Activated CD4-positive, alpha-beta T cell treated with anti-CD3 and anti-CD28 coated beads for 4 hours (primary cell): ENCODE measurements around the gene SMAD7.

ENCODE experiments used
- DNase-seq, 2 donors: peaks; one replicate each; pipeline ENCODE4 v3.0.0-alpha.2; 2020

Gene SMAD7

DNA sequence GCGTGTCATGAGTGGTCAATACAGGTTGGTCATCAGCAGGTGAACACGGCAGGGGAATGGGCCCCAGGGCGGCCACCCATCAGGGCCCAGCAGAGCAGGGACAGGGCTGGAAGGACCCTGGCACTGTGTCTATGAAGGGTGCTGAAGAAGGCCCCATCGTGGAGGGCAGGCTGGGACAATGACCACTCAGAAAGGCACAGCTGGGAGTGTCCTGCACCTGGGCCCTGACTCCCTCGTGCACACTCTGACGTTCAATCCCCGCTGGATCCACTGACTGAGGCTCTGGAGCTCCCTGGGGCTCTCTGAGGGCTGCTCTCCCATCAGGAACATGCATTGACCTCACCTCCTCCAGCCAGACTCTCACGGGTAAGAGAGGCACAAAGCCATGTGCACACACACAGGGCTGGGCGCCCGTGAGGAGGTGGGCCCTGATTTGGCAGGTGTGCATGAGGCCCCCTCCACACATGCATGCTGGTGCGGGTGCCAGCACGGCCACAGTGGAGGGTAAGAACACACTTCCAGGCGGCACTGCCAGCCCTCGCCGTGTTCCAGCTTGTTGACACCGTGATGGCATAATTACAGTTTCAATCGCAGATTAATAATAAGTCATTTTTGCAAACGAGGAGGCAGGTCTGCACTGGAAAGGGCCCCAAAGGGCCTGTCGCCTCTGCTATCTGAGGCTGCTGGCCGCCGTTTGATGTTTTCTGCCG lies 58.5 kb downstream of the SMAD7 start:
- DNase-seq: no peak

DNA sequence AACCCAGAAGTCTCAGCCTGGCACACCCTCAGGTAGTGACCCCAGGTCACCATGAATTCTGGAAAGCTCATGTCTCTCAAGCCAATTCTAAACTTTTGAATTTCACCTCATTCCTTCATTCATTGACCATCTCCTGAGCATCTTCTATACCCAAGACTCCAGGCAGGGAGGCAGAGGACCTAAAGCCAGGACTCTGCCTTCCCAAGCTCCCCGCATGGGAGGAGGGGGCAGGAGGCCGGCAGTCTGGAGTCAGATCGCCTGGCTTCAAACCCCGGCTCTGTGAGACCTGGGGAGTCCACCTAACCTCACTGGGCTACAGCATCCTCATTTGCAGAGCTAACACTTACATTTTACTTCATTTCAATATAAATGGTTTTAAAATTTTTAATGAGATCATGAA lies 59.0 kb downstream of the SMAD7 start:
- no peak for DNase-seq

DNA sequence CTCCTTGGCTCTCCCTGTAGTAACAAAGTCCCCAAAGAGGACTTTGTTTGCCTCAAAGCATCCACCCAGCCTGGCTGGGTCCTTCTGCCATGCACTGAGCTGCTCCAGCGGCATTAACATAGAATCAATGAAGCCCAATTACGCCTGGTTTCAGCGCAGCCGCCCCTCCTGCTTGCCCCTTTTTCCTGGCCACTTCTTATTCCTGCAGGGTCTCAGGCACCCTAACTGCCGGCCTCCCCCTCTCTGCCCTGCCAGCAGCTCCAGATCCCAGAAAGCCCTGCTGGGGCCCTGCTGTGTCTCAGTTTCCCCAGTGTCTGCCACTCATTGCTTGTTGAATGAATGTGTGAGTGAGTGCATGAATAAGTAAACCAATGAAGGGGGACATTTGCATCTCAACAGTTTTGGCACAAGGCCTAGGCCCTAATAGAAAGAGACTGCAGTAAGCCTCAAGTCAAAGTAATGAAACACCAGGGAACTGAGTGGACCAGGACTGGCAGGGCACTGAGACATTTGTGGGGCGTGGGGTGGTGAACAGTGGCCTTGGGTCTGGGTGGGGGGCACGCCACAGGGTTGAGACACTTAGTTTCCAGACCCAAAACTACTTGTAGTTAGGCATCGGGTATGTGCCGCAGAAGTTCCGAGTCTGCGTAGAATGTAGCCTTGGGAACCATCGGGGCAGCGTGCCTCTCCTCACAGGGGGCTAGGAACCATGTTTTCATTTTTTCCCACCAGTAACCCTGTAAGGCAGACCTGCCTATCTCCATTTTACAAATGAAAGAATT lies 60.6 kb downstream of the SMAD7 start:
- DNase-seq: no peak

DNA sequence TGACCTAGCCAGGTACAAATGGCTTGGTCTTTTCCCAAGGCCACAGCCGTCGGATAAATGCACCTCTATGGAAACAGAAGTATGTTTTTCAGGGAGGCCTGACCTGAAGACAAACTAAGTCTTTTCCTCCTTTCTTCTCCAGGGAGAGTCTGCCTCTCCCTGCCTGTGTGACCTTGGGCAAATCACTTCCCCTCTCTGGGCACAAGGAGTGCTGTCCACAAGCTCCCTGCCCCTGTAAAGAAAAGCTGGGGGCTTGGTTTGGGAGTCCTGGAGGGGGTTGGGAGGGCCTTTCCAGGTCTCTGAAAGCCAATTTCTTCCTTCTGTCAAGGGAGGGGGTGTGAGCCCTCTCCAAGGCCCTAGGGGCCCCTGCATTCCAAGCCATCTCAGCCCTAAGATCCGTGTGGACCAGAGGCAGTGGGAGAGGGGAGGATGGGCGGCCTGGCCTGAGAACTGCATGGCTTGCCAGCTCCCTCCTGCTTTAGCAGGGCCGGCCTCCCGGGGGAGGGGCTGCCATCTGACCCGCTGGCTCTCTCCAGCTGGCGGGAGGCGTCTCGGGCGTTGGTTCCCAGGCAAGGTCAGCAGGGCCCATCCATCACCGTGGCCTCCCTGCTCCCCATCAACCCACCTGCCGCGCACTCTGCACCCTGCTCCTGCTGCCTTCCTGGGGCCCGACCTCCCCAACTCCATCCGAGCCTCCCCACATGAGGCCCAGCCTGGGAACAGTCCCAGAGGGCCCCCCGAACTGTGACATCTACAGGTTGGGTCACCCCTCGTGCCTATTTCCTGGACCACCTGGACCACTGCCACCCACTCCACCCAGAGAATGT lies 61.4 kb downstream of the SMAD7 start:
- DNase-seq: no peak

DNA sequence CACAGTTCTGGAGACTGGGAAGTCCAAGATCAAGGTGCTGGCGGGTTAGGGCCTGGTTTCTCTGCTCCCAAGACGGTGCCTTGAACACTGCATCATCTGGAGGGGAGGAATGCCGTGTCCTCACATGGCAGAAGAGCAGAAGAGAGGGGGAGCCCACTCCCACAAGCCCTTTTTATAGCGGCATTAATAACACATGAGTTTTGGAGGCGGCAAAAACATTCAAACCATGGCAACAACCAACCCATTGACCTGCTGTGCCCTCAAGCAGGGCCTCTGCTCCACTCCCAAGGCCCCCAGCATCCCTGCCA lies 62.0 kb downstream of the SMAD7 start:
- DNase-seq: no peak

DNA sequence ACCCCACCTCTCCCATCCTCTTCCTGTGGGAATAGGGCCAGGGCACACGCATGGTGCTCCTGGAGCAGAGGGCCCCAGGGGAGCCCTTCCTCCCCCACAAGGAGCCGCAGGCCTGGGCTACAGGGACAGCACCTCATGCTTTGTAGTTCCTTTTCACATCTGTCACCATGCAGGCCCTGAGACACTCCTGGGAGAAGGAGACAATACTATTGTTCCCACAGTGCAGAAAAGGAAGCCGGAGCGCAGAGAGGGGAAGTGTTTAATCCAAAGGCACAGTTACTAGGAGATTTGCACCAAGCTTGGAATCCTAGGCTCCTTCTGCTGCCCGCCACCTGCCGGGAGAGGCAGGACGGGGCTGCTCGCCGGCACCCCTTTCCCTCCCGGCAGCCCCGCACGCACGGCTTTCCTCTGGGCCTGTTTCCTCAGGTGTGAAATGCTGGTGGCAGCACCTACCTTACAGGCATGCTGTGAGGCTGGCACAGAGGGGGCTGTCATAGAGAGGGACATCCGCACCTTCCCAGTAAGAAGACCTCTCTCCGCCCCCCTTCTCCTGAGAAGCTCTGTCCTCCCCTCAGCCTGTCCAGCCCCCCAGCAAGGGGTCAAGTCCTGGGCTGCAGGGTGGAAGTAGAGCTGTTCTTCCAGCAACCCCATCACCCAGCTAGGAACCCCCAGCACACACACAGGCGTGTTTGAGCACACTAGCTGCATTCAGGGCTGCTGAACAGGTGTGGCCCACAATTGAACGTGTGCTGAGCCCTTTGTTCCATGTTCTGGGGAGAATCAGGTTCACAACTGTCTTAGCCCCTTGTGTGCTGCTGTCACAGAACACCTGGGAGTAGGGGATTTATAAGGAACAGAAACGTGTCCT lies 62.6 kb downstream of the SMAD7 start:
- DNase-seq: no peak

DNA sequence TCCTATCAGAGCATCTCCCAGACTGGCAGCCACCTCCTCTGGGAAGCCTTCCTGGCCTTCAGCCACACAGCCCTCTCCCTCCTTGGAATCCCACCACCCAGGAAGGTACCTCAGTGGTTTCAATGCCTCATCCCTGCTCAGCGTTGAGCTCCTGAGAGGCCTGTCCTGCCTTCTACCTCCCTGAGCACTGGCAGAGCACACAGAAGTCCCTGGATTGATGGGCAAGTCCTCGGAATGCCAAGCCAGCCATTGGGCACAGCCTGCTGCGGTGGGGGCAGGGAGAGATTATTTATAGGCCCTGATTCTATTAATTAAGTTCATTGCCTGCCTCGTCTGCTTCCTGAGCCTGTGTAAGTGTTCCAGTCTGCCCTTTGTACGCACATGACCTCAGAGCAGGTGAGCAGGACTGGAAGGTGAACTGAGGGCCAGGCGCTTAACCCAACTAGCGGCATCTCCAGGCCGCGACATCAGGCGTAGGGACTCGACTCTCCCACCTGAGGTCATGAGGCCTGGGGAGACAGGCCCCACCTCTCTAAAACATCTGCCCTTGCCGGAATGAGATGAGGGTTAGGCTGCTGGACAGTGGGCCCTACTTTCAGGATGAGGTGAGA lies 63.4 kb downstream of the SMAD7 start:
- no peak for DNase-seq

DNA sequence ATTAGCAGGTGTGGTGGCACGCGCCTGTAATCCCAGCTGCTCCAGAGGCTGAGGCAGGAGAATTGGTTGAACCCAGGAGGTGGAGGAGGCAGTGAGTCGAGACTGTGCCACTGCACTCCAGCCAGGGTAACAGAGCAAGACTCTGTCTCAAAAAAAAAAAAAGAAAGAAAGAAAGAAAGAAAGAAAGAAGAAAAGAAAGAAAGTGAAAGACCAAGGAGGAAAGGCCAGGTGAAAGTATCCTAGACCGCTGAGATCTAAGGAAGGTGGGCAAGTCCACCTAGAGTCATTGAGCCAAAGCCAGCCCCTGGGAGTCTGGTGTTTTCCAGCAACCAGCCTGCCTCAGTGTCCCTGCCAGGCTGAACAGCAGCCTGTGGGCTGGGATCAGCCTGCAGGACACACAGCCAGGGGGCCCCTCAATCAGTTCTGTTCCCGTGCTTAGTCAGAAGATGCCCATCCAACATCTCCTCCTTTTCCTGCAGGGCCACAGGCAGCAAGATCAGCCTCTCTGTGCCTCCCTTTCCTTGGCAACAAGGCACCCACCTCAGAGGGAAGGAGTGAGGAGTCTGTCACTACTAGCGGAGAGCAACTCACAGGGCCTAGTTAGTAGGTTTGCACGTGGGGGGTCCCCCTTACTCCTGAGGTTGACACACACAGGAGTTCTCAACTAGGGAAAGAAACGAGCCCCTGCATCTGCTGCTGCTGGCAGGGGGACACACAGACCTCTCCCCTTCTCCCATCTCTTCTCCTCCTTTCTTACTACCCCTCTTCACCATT lies 64.1 kb downstream of the SMAD7 start:
- DNase-seq: no peak

DNA sequence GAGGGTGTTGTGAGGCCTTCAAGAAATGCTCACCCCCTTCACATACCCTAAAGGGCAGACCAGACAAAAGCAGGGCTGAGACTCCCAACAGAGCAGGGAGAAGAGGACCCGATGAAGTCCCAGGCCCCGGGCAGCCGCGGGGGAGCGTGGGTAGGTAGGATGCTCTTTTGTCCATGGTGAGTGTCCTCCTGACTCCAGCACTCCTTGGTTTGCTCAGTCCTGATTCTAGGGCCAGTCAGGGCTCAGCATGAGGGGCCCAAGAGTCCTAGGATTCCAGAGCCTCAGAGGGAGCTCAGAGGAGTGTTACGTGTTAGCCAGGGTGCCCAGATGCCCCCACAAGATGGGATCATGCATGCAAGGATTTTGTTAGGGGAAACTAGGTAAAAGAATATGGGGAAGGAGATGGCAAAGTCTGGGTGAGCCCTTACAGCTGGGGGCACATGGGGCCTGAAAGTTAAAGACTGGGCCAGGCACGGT lies 64.8 kb downstream of the SMAD7 start:
- DNase-seq: no peak

DNA sequence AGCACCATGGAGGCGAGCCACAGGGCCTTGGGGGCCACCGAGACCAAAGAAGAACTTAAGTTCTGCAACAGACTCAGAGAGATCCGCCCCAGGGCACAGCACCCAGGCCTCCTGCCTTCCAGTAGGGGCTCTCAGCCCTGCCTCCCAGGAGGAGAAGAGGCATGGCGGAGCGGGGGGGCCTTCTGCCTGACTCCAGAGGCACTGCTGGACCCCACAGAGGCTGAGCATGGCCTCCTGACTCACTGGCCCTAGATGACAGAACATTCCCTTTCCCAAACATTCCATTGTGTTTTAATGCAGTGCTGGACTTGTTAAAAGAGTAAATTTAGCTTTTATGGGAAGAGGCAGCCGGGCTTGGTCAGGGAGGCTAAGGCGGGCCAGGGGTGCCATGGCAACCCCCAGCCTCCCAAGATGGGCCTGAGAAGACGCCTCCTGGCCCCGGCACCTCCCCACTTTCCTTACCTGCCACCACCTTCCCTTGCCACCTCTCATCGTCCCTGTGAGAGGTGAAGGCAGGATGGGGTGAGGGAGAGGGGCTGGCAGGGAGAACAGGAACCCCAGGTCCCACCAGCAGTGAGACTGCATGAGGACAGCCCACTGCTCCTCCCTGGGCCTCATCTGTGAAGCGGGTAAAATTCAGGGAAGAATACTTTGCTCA lies 65.4 kb downstream of the SMAD7 start:
- no peak for DNase-seq

DNA sequence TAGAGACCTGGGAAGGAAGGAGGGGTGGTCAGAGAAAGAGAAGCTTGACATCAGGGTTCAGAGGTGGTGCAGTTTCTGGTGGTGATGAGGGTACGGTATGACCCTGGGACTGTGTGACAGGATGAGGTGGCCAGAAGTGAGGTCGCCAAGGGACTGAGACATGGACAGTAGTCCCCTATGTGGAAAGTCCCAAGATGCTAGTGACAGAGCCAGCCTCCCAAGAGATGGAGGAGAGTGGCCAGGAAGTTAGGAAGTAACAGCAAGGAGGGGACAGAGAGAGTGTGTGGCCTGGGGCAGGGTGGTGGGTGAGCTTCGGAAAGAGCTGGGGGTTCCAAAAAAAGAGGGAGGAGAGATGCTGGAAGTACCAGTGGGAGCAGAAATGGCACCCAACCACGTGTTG lies 66.0 kb downstream of the SMAD7 start:
- DNase-seq: no peak

DNA sequence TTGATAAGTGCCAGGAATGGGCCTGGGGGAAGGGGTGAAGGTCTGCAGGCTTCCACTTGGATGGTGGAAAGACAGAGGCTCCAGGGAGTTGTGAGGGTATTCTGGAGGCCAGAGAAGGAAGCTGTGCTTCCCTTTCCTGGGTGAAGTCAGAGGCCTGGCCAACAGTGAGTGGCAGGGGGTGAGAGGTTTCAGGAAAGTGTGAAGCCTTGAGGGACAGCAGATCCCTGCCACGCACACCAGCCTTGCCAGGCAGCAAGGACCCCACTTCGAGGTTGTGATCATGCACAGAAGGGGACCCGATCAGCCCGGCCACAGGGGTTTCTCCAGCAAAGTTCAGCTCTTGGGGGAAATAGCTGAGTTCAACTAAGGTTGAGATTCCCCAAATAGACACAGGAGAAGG lies 66.5 kb downstream of the SMAD7 start:
- DNase-seq: no peak

DNA sequence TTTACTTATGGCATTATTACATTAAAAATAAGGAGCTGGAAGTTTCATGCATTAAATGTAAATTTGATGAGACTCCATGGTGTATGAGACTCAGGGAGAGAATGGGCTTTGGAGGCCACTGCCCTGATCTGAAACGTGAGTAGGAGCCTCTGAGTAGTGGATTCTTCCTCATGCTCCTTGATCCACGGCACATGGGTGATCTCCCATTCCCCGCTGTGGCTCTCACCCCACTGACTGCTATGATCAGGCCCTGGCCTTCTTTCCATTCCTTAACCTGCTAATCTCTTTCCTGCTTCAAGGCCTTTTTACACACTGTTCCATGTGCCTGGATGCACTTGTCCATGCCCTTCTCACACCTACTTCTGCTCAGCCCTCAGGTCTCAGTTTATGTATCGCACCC lies 68.4 kb downstream of the SMAD7 start:
- DNase-seq: no peak

DNA sequence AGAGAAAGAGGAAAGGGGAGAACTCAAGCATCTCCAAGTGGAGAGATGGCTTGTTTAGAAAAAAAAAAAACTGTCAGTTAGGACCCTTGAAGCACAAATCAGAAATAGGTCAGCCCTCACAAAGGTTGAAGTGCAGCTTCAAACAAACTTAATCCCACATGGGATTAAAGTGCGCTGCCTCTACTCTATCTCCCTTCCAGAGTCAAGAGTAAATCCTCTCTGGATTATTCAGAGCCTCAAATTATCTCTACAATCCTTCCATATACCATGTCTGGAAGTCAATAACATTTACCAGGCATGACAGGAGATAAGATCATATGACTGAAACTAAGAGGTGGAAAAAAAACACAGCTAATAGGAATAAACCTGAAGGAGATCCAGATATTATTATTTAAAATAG lies 69.8 kb downstream of the SMAD7 start:
- no peak for DNase-seq

DNA sequence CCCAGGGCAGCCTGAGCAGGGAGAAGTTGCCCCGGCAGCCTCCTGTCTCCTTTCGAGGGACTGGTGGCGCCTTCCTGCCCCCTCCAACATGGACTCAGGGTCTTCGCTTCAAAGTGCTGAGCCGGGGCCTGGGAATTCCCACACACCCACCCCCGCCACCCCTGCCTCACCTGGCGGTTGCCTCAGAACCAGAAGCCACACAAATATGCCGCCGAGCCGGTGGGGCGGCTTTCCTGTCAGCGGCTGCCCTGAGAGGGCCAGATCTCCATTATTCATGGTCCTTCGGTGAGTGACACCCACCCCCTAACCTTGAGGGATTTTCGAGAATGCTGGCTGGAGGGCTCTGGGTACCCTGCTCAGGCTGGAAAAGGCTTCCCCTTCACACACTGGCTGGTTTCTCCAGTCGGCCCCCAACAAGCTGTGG lies 71.7 kb downstream of the SMAD7 start:
- DNase-seq: no peak

DNA sequence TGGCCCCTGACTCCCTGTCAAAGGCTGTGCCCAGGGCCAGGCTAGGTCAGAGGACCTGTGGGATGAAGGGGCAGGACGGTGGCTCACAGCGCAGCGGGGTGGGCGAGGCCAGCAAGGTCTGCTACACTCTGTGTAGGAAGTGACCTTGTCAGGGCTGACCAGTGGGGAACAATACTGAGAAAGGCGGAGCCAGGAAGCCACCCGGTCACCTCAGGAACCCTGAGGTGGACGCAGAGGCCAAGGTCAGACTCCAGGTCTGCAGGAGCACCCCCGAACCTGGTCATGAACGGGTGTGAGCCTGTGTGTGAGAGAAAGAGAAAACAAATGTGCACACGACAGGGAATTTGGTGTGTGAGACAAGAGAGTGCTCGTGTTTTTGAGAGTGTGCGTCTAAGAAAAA lies 72.3 kb downstream of the SMAD7 start:
- no peak for DNase-seq

DNA sequence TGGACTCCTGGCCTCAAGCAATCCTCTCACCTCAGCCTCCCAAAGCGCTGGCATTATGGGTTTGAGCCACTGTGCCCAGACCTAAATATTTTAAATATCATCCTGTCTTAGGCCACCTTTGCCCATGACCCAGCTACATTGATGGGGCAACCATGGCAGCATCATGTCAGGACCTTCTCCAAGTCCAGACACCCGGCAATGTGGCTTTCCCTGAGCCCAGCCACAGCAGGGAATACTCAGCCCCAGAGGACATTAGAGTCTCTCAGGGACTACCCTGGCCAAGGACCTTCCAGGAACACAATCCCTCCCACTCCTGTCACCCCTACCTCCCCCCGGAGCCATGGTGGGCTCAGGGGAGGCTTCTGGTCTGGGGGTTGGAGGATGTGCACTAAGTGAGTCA lies 72.8 kb downstream of the SMAD7 start:
- no peak for DNase-seq

DNA sequence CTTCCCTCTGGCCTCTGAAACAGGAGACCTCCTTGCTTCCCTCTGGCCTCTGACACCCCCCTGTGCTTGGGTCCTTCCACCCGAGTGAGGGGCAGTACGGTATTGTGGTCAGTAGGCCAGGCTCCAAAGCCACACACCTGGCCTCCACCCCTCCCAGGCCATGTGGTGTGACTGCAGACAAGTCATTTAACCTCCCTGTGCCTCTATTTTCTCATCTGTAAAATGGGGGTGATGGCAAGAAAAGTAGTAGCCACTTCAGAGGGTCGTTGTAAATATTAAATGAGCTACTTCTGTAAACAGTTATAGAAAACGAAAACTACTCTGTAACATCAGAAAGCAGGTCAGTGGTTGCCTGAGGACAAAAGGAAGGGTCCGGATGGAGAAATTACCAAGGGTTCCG lies 74.2 kb downstream of the SMAD7 start:
- no peak for DNase-seq

DNA sequence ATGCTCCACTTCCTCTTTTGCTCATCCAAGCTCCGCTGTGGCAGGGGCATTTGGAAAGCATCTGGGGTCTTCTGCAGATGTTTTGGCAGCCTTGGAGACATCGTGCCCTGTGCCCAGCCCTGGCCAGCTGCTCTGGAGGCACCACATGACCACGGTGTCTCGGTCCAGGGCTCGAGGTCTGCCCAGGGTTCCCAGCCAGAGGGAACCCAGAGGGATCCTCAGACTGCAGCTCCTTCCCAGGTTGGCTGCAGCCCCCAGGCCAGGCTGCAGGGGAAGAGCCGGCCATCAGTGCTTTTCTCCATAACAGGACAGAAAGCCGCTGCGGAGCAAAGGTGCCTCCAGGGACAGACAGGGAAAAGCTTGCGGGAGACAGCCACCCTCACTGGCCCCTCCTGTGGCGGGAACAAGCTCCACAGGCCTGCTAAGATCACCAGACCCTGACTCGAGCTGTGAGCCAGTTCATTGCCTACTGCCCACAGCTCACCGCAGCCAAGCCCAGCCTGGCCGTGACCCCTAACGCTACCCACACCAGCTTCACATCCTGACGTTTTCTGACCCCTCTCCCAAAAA lies 74.7 kb downstream of the SMAD7 start:
- DNase-seq: no peak

DNA sequence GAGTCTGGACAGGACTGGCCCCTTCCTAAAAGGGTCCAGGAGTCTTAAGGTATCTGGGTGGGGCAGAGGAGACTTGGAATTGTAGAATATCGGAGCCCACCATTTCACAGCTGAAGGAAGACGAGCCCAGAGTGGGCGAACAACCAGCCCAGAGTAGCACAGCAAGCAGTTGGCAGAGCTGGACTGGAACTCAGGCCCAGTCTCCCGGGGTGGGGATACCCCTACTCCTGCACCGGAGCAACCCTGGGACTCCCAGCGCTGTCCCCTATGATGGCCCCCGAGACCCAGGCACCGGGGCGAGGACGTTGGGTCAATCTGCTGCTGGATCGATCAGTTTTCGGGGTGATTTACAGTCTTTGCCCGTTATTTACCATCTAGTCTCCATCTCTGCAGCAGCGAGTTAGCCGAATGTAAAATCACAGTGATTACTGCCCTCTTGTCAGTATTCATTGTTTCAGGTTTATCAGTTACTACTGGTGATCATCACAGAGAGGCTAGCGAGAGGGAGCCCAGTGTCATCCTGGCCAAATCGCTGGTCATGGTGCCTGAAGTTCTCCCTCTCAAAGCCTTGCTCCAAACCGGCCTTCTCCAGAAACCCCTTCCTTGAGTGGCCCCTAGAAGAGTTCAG lies 75.3 kb downstream of the SMAD7 start:
- no peak for DNase-seq
